ENCODE results near the gene STOX2.
"Not testable (repeated sequence)": the region's sequence is repeated elsewhere in the genome, so short reads cannot be mapped to it uniquely, and the experiment has no call there.

Gene STOX2

GRCh38 chr4:183935355-183936005 is 30.4 kb downstream of the STOX2 start:
- DNase-seq (ENCODE audit: low spot score), result no peak

- no peak for DNase-seq (ENCODE audit: low spot score)
Observed at GRCh38 chr4:183936047-183936446, 30.9 kb downstream of the STOX2 start.

GRCh38 chr4:183936574-183937345 is 31.7 kb downstream of the STOX2 start:
- DNase-seq (ENCODE audit: low spot score), result no peak

GRCh38 chr4:183940864-183941263 is 35.8 kb downstream of the STOX2 start:
- DNase-seq (ENCODE audit: low spot score), result no peak

GRCh38 chr4:183941964-183942363 is 36.9 kb downstream of the STOX2 start:
- DNase-seq (ENCODE audit: low spot score), result no peak

- peak; percentile 68 for DNase-seq (ENCODE audit: low spot score)
Observed at GRCh38 chr4:183945741-183946140, 40.6 kb downstream of the STOX2 start.

- no peak for DNase-seq (ENCODE audit: low spot score)
Observed at GRCh38 chr4:183950536-183950935, 45.4 kb downstream of the STOX2 start.

GRCh38 chr4:183952652-183953051 is 47.5 kb downstream of the STOX2 start:
- DNase-seq (ENCODE audit: low spot score), result not testable (repeated sequence)

GRCh38 chr4:183959319-183960045 is 54.4 kb downstream of the STOX2 start:
- no peak for DNase-seq (ENCODE audit: low spot score)

GRCh38 chr4:183960046-183960420 is 54.9 kb downstream of the STOX2 start:
- DNase-seq (ENCODE audit: low spot score), result peak; percentile 74

GRCh38 chr4:183960962-183961541 is 55.9 kb downstream of the STOX2 start:
- DNase-seq (ENCODE audit: low spot score), result no peak

- DNase-seq (ENCODE audit: low spot score), result no peak
Observed at GRCh38 chr4:183961795-183962194, 56.7 kb downstream of the STOX2 start.

GRCh38 chr4:183962419-183962818 is 57.3 kb downstream of the STOX2 start:
- no peak for DNase-seq (ENCODE audit: low spot score)

- DNase-seq (ENCODE audit: low spot score), result no peak
Observed at GRCh38 chr4:183966371-183966770, 61.3 kb downstream of the STOX2 start.

- no peak for DNase-seq (ENCODE audit: low spot score)
Observed at GRCh38 chr4:183967266-183967665, 62.2 kb downstream of the STOX2 start.

- peak; percentile 45 for DNase-seq (ENCODE audit: low spot score)
Observed at GRCh38 chr4:183968502-183968901, 63.4 kb downstream of the STOX2 start.

- no peak for DNase-seq (ENCODE audit: low spot score)
Observed at GRCh38 chr4:183968931-183969330, 63.8 kb downstream of the STOX2 start.

- DNase-seq (ENCODE audit: low spot score), result no peak
Observed at GRCh38 chr4:183969596-183969995, 64.5 kb downstream of the STOX2 start.

GRCh38 chr4:183971929-183972490 is 66.9 kb downstream of the STOX2 start:
- no peak for DNase-seq (ENCODE audit: low spot score)

- no peak for DNase-seq (ENCODE audit: low spot score)
Observed at GRCh38 chr4:183977707-183978106, 72.6 kb downstream of the STOX2 start.

- no peak for DNase-seq (ENCODE audit: low spot score)
Observed at GRCh38 chr4:183984566-183984965, 79.5 kb downstream of the STOX2 start.

GRCh38 chr4:183985786-183986185 is 80.7 kb downstream of the STOX2 start:
- no peak for DNase-seq (ENCODE audit: low spot score)

All from COLO829 (cell line).